GM23248 (cell line): Measurements from ENCODE around the gene CDRT4. TPM values are rescaled to one million over a fixed set of nuclear protein-coding genes. Genes with fewer than 3 reads are reported as not detected.

Experiments
- DNase-seq: peaks from one replicate; pipeline ENCODE4 v3.0.0-alpha.2; 2015
- H2AFZ ChIP-seq: fragments of 200-600 bp; sonication (generic); 2 replicates; pipeline ENCODE4 v1.6.1; 2016; ENCODE audit warnings: antibody characterized with exemption
- H3F3A ChIP-seq: fragments of 200-600 bp; sonication (generic); 2 replicates; pipeline ENCODE4 v1.6.1; 2016; ENCODE audit warnings: mild to moderate bottlenecking, antibody characterized with exemption, mixed run types; ENCODE audit not compliant: insufficient read depth
- H3K27ac ChIP-seq: fragments of 200-600 bp; sonication (generic); 2 replicates; pipeline ENCODE4 v1.5.1; 2016; ENCODE audit warnings: mild to moderate bottlenecking
- H3K27me3 ChIP-seq: fragments of 200-600 bp; sonication (generic); replicated peaks from 2 replicates; pipeline ENCODE4 v1.6.1; 2016; ENCODE audit warnings: mild to moderate bottlenecking; ENCODE audit not compliant: insufficient read depth
- H3K36me3 ChIP-seq: fragments of 200-600 bp; sonication (generic); 2 replicates; pipeline ENCODE4 v1.6.1; 2016; ENCODE audit warnings: low read depth, mild to moderate bottlenecking
- H3K4me1 ChIP-seq: fragments of 200-600 bp; sonication (generic); 2 replicates; pipeline ENCODE4 v1.6.1; 2016; ENCODE audit warnings: mild to moderate bottlenecking; ENCODE audit not compliant: insufficient read depth
- H3K4me2 ChIP-seq: fragments of 200-600 bp; sonication (generic); one replicate; pipeline ENCODE4 v1.6.1; 2016; ENCODE audit warnings: mild to moderate bottlenecking; ENCODE audit not compliant: unreplicated experiment
- H3K4me3 ChIP-seq: fragments of 200-600 bp; sonication (generic); 2 replicates; pipeline ENCODE4 v1.5.1; 2016; ENCODE audit warnings: mild to moderate bottlenecking
- H3K79me2 ChIP-seq: fragments of 200-600 bp; sonication (generic); 2 replicates; pipeline ENCODE4 v1.6.1; 2016; ENCODE audit warnings: mild to moderate bottlenecking; ENCODE audit not compliant: insufficient read depth
- H3K9ac ChIP-seq: fragments of 200-600 bp; sonication (generic); 2 replicates; pipeline ENCODE4 v1.6.1; 2016; ENCODE audit warnings: mild to moderate bottlenecking
- H3K9me2 ChIP-seq: fragments of 200-600 bp; sonication (generic); 2 replicates; pipeline ENCODE4 v1.6.1; 2016; ENCODE audit warnings: mixed run types, mild to moderate bottlenecking, moderate library complexity; ENCODE audit not compliant: insufficient read depth
- H3K9me3 ChIP-seq: fragments of 200-600 bp; sonication (generic); one replicate; pipeline ENCODE4 v1.6.1; 2017; ENCODE audit warnings: low read depth
- H4K20me1 ChIP-seq: fragments of 200-600 bp; sonication (generic); 2 replicates; pipeline ENCODE4 v1.6.0; 2016; ENCODE audit not compliant: insufficient read depth
- EZH2 ChIP-seq: fragments of 200-600 bp; sonication (generic); IDR thresholded peaks from 2 replicates; pipeline ENCODE4 v1.6.1; 2018; ENCODE audit warnings: antibody characterized with exemption, mild to moderate bottlenecking; ENCODE audit not compliant: insufficient read depth, poor library complexity, severe bottlenecking
- EZH2phosphoT487 ChIP-seq: fragments of 200-600 bp; sonication (generic); IDR thresholded peaks from 2 replicates; pipeline ENCODE4 v1.6.1; 2018; ENCODE audit warnings: antibody characterized with exemption, moderate library complexity, mild to moderate bottlenecking, low read depth; ENCODE audit not compliant: insufficient read depth
- WGBS, 2 experiments: methylation state at CpG; one replicate each; pipeline ENCODE4 v1.1.6; 2015 to 2017; ENCODE audit warnings: low lambda C conversion rate in 2 of 2, low coverage in 1 of 2; ENCODE audit errors: missing lambda C conversion rate in 2 of 2; 5-methylcytosine and 5-hydroxymethylcytosine counted together
- in situ Hi-C: fragments of 300-500 bp; cut with MboI; formaldehyde crosslinking; loops from 2 replicates; pipeline ENCODE4 v1.15.0; 2020
- polyA plus RNA-seq: library from polyadenylated mRNA; unstranded; fragments of >200 nt; fragmentation: Nextera tagmentation; extraction: Ambion mirVana; gene quantifications from 2 replicates; pipeline ENCODE4 v1.2.1, GENCODE V29; 2016
- total RNA-seq: library from RNA; depleted of rRNA; stranded (reverse); fragments of >200 nt; shearing (Covaris generic); gene quantifications from 2 replicates; pipeline ENCODE4 v1.2.3, GENCODE V29; 2014

CDRT4 gene
- total and polyA plus RNA-seq, 2 experiments from 2014 or later = 3.0 to 3.8 TPM

DNA sequence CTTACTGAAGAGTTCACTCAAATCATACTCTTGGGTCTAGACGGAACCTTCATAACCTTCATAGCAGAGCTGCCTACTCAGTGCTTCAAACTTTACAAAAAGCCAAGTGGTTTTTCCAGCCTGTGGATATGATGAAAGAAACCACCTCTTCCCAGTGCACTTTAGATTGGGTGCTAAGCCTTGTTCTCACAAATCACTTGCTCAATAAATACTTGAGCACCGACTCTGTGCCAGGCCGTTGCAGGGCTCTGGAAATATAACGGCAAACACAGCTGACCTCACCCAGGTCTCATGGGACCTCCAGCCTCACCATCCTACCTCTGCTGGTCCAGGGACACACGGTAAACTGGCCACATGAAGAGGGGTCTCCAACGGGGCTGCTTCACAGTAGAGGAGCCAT is 35.7 kb downstream of the CDRT4 start:
- TF ChIP-seq EZH2phosphoT487 (no peak), EZH2 (no peak)
- H3F3A ChIP-seq = no peaks in the 10 kb centered on the region
- DNase-seq = no peak

DNA sequence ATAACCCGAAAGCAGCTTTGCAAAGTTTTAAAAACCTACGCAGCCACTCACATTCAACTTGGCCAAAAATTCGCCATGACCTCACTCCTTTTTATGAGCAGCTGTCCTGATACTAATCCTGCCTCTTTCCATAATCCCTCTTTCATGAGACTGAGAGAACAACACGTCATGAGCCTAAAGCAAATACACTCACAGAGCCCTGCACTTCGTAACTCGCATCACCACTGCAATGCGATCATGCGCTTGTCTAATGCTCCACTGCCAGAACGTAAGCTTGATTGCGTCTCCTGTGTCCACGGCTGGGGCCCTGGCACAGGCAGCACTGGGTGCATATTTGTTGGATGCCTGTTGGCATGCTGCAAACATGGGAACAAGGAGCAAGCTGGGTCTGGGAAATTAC is 36.2 kb downstream of the CDRT4 start:
- Histone ChIP-seq H3K9me2 (no peaks in the 10 kb centered on the region), H3K79me2 (no peaks in the 10 kb centered on the region), H3F3A (no peaks in the 10 kb centered on the region), H3K4me3 (no peak overlapping the region), H3K9ac (no peak overlapping the region), H2AFZ (no peak overlapping the region), H3K4me1 (peaks cover 8% of the 10 kb centered on the region; the same call in 1 of the 2 replicates), H3K9me3 (no peaks in the 10 kb centered on the region), H4K20me1 (no peaks in the 10 kb centered on the region), H3K36me3 (no peaks in the 10 kb centered on the region), H3K4me2 (no peak overlapping the region), H3K27me3 (no peaks in the 10 kb centered on the region), H3K27ac (no peak overlapping the region)
- in situ Hi-C loops = no loop called here
- DNase-seq = no peak
- WGBS, 2 experiments = 70 to 74% methylated on average over 11 of the region's 11 CpGs
- no peak for TF ChIP-seq EZH2phosphoT487
- no peak for TF ChIP-seq EZH2

More for the DNA sequence above, 35.7 kb downstream of the CDRT4 start:
- 95 to 96% methylated on average over 6 of the region's 6 CpGs for WGBS, 2 experiments
- Histone ChIP-seq H3K9me3 (no peaks in the 10 kb centered on the region), H3K4me1 (peaks cover 11% of the 10 kb centered on the region; the same call in 1 of the 2 replicates), H3K79me2 (no peaks in the 10 kb centered on the region), H4K20me1 (no peaks in the 10 kb centered on the region), H3K4me3 (no peak overlapping the region), H3K4me2 (no peak overlapping the region), H3K27me3 (no peaks in the 10 kb centered on the region), H3K9me2 (no peaks in the 10 kb centered on the region), H3K9ac (no peak overlapping the region), H3K27ac (no peak overlapping the region), H2AFZ (no peak overlapping the region), H3K36me3 (no peaks in the 10 kb centered on the region)
- in situ Hi-C loops = no loop called here

DNA sequence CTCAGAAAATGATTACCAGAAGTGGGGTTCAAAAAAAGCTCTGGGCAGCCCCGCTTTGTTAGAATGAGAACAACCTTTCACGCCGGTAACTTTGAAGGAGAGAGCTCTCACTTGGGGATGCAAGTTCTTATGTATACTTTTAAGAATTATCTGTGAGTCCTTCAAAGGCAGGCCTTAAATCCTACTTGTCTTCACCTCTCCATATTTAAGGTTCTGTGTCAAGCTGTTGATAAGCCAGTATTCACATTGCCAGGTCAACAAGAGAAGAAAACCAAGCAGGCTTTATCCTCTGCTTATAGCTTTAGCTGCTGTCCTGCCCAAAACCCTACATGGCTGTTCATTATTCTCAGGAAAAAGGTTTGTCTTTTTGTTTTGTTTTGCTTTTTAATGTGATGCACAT is 42.9 kb downstream of the CDRT4 start:
- no peaks in the 10 kb centered on the region for H3F3A ChIP-seq
- no peak for TF ChIP-seq EZH2
- TF ChIP-seq EZH2phosphoT487 = no peak
- 88 to 95% methylated on average over 3 of the region's 3 CpGs for WGBS, 2 experiments
- no peak for DNase-seq
- no peaks in the 10 kb centered on the region for H3K79me2 ChIP-seq
- in situ Hi-C loops = no loop called here
- no peak overlapping the region for H3K27ac ChIP-seq
- no peaks in the 10 kb centered on the region for H3K9me3 ChIP-seq
- no peaks in the 10 kb centered on the region for H3K4me1 ChIP-seq
- H3K36me3 ChIP-seq = no peaks in the 10 kb centered on the region
- no peak overlapping the region for H2AFZ ChIP-seq
- H4K20me1 ChIP-seq = no peaks in the 10 kb centered on the region
- H3K4me3 ChIP-seq = no peak overlapping the region
- no peak overlapping the region for H3K9ac ChIP-seq
- H3K9me2 ChIP-seq = no peaks in the 10 kb centered on the region
- no peaks in the 10 kb centered on the region for H3K27me3 ChIP-seq
- H3K4me2 ChIP-seq = no peak overlapping the region

DNA sequence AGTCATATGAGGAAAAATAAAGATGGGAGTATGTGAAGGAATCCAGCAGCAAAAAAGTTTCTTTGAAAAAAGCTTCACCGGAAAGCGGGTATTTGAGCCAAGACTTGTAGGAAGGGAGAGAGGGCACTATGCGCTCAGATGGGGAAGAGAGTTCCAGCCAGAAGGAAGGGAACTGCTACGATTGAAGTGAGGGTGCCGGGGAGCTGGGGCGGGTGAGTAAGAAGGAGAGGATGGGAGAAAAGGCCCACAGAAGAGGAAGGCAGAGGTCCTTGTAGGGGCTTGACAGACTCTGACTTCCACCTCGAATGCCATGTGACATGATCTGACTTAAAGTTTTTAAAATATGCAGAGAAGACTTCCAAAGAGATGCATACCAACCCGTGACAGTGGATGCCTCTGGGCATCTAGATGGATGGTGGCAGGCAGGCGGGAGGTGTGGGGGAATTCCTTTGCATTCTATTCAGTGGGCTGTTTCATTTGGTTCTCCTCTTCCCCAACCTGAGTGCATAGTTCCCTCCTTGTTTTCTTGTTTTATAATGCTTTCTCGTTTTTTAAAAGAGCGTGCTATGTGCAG is 44.9 kb downstream of the CDRT4 start:
- H3K9ac ChIP-seq = no peak overlapping the region
- no peak overlapping the region for H2AFZ ChIP-seq
- H4K20me1 ChIP-seq = no peaks in the 10 kb centered on the region
- no peaks in the 10 kb centered on the region for H3K9me3 ChIP-seq
- H3K4me2 ChIP-seq = no peak overlapping the region
- no peak overlapping the region for H3K27ac ChIP-seq
- H3F3A ChIP-seq = no peaks in the 10 kb centered on the region
- no peaks in the 10 kb centered on the region for H3K36me3 ChIP-seq
- H3K4me1 ChIP-seq = no peaks in the 10 kb centered on the region
- no peaks in the 10 kb centered on the region for H3K27me3 ChIP-seq
- WGBS, 2 experiments = 84 to 90% methylated on average over 11 of the region's 11 CpGs
- H3K79me2 ChIP-seq = no peaks in the 10 kb centered on the region
- DNase-seq = no peak
- TF ChIP-seq EZH2 (no peak), EZH2phosphoT487 (no peak)
- no peak overlapping the region for H3K4me3 ChIP-seq
- no peaks in the 10 kb centered on the region for H3K9me2 ChIP-seq
- in situ Hi-C loops = no loop called here
